Pancreas (tissue), 10 donors: ENCODE results near the gene CYB5R3. TPM values are rescaled to one million over a fixed set of nuclear protein-coding genes. Genes with fewer than 3 reads are reported as not detected.

Experiments
- ATAC-seq, 4 donors: fragments of 200-7000 bp; cut with Tn5 transposase; one replicate each; pipeline versions ENCODE4 v1.8.0 to v1.9.1; 2020; ENCODE audit warnings: mild to moderate bottlenecking in 4 of 4, moderate library complexity in 4 of 4
- DNase-seq, 6 donors: peaks; one replicate each; pipeline ENCODE4 v3.0.0-alpha.2; 2020
- FAIRE-seq: peaks from 2 replicates; lab custom pipeline; 2012; peaks lifted over from hg19 to GRCh38; lab: Jason Lieb, UNC
- H3K27ac ChIP-seq, 4 donors: fragments of 200-600 bp; sonication (generic); 1 replicate in 3 of 4; 2 replicates in 1 of 4; pipeline versions ENCODE4 v1.5.0 to v1.8.0; 2020
- H3K27me3 ChIP-seq, 4 donors: fragments of 200-600 bp; one replicate each; pipeline ENCODE4 v1.8.0; 2021
- H3K36me3 ChIP-seq, 3 donors: fragments of 200-600 bp; sonication (generic) in 1 of 3; one replicate each; pipeline versions ENCODE4 v1.5.0 to v1.8.0; 2020 to 2021
- H3K4me1 ChIP-seq, 3 donors: fragments of 200-600 bp; one replicate each; pipeline ENCODE4 v1.8.0; 2021
- H3K4me3 ChIP-seq, 4 donors: fragments of 200-600 bp; sonication (generic) in 2 of 4; one replicate each; pipeline versions ENCODE4 v1.5.0 to v1.8.0; 2020 to 2021
- H3K9me3 ChIP-seq, 4 donors: fragments of 200-600 bp; one replicate each; pipeline ENCODE4 v1.8.0; 2021
- CTCF ChIP-seq, 4 donors: fragments of 200-600 bp; sonication (generic) in 3 of 4; IDR thresholded peaks; one replicate each; pipeline versions ENCODE4 v1.5.0 to v1.8.0; 2021; ENCODE audit warnings: antibody characterized with exemption in 4 of 4
- WGBS, 2 donors: extraction: QIAGEN DNeasy Blood & Tissue Kit; methylation state at CpG; one replicate each; pipeline ENCODE4 v1.1.7; 2013; 5-methylcytosine and 5-hydroxymethylcytosine counted together
- intact Hi-C, 3 donors: fragments of 100-400 bp; cut with DNase I; formaldehyde crosslinking; loops; one replicate each; pipeline versions ENCODE4 v1.11.1 to v1.14.2; 2022
- polyA plus RNA-seq, 2 donors: library from polyadenylated mRNA; stranded (reverse); fragments of 200-250 nt; gene quantifications; one replicate each; pipeline ENCODE4 v1.2.3, GENCODE V29; 2013
- total RNA-seq, 6 donors: library from RNA; stranded (reverse); fragmentation: NEBNext Ultra II Directional in 4 of 6; extraction: Animal tissue kit (Norgen Biotek cat#: 25700) in 4 of 6; gene quantifications; one replicate each; pipeline versions ENCODE4 v1.2.1 to v1.2.4, GENCODE V29; 2021 to 2023
- donor health status: healthy with polysubstance abuse.
- donor health status: DM: no; HTN: no; CAD: no; lungs with moderate emphysema.
- donor health status: DM: no; HTN: no; CAD: no.
- donor health status: control.
- donor health status: control.
- donor health status: Bipolar disorder and iron deficiency.
- donor health status: DM: yes; HTN: yes; CAD: no.
- donor health status: DM: no; HTN: no; CAD: no.
- donor health status: DM: no; HTN: no; CAD: no.
- donor health status: DM: yes; HTN: yes; CAD: no.

The CYB5R3 gene
- total and polyA plus RNA-seq, 8 donors = 32.6 to 105 (median 50.4) TPM

- no peak for FAIRE-seq
- no peak for TF ChIP-seq CTCF (IDR thresholded peaks at IDR 0.05)
These were observed 17.1 kb downstream of the CYB5R3 start for GRCh38 chr22:42632096-42632495.

GRCh38 chr22:42630901-42631602 lies 18.1 kb downstream of the CYB5R3 start:
- no peaks in the 10 kb centered on the region for H3K4me1 ChIP-seq
- ATAC-seq (no peak), FAIRE-seq (no peak), DNase-seq (no peak)
- no peak overlapping the region for H3K27ac ChIP-seq
- no peak overlapping the region for H3K4me3 ChIP-seq
- H3K9me3 ChIP-seq = no peaks in the 10 kb centered on the region
- TF ChIP-seq CTCF (IDR thresholded peaks at IDR 0.05) = no peak
- intact Hi-C loops = no loop called here
- peaks cover 0 to 80% (median 34%) of the 10 kb centered on the region in 3 donors for H3K36me3 ChIP-seq
- 91 to 92% methylated on average over 25 to 28 of the region's 28 CpGs for WGBS, 2 donors
- H3K27me3 ChIP-seq = no peaks in the 10 kb centered on the region

More at GRCh38 chr22:42632096-42632495, 17.1 kb downstream of the CYB5R3 start:
- H3K27me3 ChIP-seq = no peaks in the 10 kb centered on the region
- no peak overlapping the region for H3K4me3 ChIP-seq
- WGBS, 2 donors = 86 to 88% methylated on average over 13 of the region's 13 CpGs
- no peak overlapping the region for H3K27ac ChIP-seq
- H3K9me3 ChIP-seq = no peaks in the 10 kb centered on the region
- intact Hi-C loops = no loop called here
- no peaks in the 10 kb centered on the region for H3K4me1 ChIP-seq
- no peak for DNase-seq
- H3K36me3 ChIP-seq = peaks cover 0 to 74% (median 34%) of the 10 kb centered on the region in 3 donors
- ATAC-seq = no peak

- Histone ChIP-seq H3K36me3 (peaks cover 0 to 79% (median 29%) of the 10 kb centered on the region in 3 donors), H3K9me3 (no peaks in the 10 kb centered on the region)
These were observed 19.0 kb downstream of the CYB5R3 start for GRCh38 chr22:42630211-42630610.

GRCh38 chr22:42627981-42628380 lies 21.2 kb downstream of the CYB5R3 start:
- DNase-seq = no peak
- Histone ChIP-seq H3K27me3 (no peaks in the 10 kb centered on the region), H3K4me1 (no peaks in the 10 kb centered on the region), H3K4me3 (no peak overlapping the region), H3K9me3 (no peaks in the 10 kb centered on the region), H3K27ac (no peak overlapping the region), H3K36me3 (peaks cover 0 to 71% (median 22%) of the 10 kb centered on the region in 3 donors)
- TF ChIP-seq CTCF (IDR thresholded peaks at IDR 0.05) = no peak
- WGBS, 2 donors = 90 to 93% methylated on average over 9 of the region's 9 CpGs
- intact Hi-C loops = no loop called here
- ATAC-seq = no peak
- FAIRE-seq = no peak

More at GRCh38 chr22:42630211-42630610, 19.0 kb downstream of the CYB5R3 start:
- H3K4me3 ChIP-seq = no peak overlapping the region
- H3K4me1 ChIP-seq = no peaks in the 10 kb centered on the region
- no peak for TF ChIP-seq CTCF (IDR thresholded peaks at IDR 0.05)
- DNase-seq (no peak), FAIRE-seq (no peak), ATAC-seq (no peak)
- WGBS, 2 donors = 94 to 95% methylated on average over 18 of the region's 18 CpGs
- H3K27me3 ChIP-seq = no peaks in the 10 kb centered on the region
- no peak overlapping the region for H3K27ac ChIP-seq
- intact Hi-C loops = no loop called here
